ENCODE results near the gene PLPP2.

GRCh38 chr19:308471-309205 lies 17.4 kb upstream of the PLPP2 start:
- TF ChIP-seq CTCF (IDR thresholded peaks at IDR 0.05; ENCODE audit: borderline replicate concordance, extremely low read depth, low read length, poor library complexity, severe bottlenecking) (no peak), EZH2 (IDR thresholded peaks at IDR 0.05; ENCODE audit: borderline replicate concordance, low read depth, low read length, severe bottlenecking) (no peak)

All from DND-41 (cell line).